ENCODE results near the gene RNF167. TPM values are rescaled to one million over a fixed set of nuclear protein-coding genes. Genes with fewer than 3 reads are reported as not detected.

RNF167 gene
- total and polyA plus RNA-seq, 2 donors (not counting 3 experiments of a cell fraction or from before 2014, with no cell fraction given) = 60.2 to 87.6 TPM

DNA sequence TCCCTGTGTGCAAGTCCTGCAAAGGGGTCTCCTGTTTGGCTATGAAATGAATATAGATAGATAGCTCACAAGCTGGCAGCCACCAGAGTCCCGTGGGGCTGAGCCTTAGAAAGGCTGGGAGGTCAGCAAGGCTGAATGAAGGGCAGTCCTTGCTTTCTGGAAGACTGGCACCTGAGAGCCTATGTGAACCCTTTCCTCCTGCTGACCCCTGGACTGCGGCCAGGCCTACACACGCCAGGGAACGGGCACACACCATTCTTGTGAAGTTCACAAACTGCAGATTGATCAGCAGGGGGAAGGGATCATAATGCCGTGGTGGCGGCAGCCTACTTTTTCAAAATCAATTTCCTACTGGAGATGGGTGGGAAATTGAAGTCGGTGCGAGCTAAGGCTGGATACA is 41.7 kb upstream of the RNF167 start:
- H3K9ac ChIP-seq (replicated peaks; ENCODE audit: extremely low read depth, insufficient read depth, low read length) = no peak overlapping the region
- FAIRE-seq (no peak), DNase-seq (ENCODE audit: low read depth, low spot score) (no peak)
- ChIA-PET CTCF (interaction anchor here (2.3 to 2.4 kb wide), 2 partner anchors 11 to 108 kb away, joined by 9 read pairs; no protein-coding TSS in a partner anchor), POLR2A (no interaction called here)
- peaks cover 0 to 37% of the 10 kb centered on the region in 2 experiments for H3K36me3 ChIP-seq (ENCODE audit: control insufficient read depth in 2 of 2, extremely low read depth in 1 of 2, insufficient read depth in 2 of 2, low read length in 2 of 2)
- no peak overlapping the region for H3K27ac ChIP-seq (ENCODE audit: insufficient read depth, low read depth, low read length)
- no peak overlapping the region for H3K4me2 ChIP-seq (ENCODE audit: insufficient read depth, low read length)
- no peaks in the 10 kb centered on the region for H3K9me3 ChIP-seq (replicated peaks; ENCODE audit: control insufficient read depth, insufficient read depth, low read length)
- no peak for TF ChIP-seq EZH2 (IDR thresholded peaks at IDR 0.05; ENCODE audit: borderline replicate concordance, low read depth, low read length, severe bottlenecking)
- no peak for TF ChIP-seq JUN (IDR thresholded peaks at IDR 0.05; ENCODE audit: borderline replicate concordance, insufficient read depth, insufficient read length, low read depth)
- no peak for TF ChIP-seq FOS (IDR thresholded peaks at IDR 0.05; ENCODE audit: borderline replicate concordance, insufficient read depth, low read length)
- no peak for TF ChIP-seq POLR2AphosphoS5 (IDR thresholded peaks at IDR 0.05; ENCODE audit: insufficient read depth, low read depth, low read length)
- TF ChIP-seq, protein P1, sequence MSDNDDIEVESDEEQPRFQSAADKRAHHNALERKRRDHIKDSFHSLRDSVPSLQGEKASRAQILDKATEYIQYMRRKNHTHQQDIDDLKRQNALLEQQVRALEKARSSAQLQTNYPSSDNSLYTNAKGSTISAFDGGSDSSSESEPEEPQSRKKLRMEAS (IDR thresholded peaks at IDR 0.05; ENCODE audit: insufficient read depth, insufficient read length) = no peak
- TF ChIP-seq POLR2A (IDR thresholded peaks at IDR 0.05; ENCODE audit: low read depth, low read length) = no peak
- no peak for TF ChIP-seq MYC (IDR thresholded peaks at IDR 0.05; ENCODE audit: low read depth, low read length)
- no peak for TF ChIP-seq GATA2 (IDR thresholded peaks at IDR 0.05; ENCODE audit: insufficient read depth, insufficient read length, low read depth, low read length)
- TF ChIP-seq, protein P2, sequence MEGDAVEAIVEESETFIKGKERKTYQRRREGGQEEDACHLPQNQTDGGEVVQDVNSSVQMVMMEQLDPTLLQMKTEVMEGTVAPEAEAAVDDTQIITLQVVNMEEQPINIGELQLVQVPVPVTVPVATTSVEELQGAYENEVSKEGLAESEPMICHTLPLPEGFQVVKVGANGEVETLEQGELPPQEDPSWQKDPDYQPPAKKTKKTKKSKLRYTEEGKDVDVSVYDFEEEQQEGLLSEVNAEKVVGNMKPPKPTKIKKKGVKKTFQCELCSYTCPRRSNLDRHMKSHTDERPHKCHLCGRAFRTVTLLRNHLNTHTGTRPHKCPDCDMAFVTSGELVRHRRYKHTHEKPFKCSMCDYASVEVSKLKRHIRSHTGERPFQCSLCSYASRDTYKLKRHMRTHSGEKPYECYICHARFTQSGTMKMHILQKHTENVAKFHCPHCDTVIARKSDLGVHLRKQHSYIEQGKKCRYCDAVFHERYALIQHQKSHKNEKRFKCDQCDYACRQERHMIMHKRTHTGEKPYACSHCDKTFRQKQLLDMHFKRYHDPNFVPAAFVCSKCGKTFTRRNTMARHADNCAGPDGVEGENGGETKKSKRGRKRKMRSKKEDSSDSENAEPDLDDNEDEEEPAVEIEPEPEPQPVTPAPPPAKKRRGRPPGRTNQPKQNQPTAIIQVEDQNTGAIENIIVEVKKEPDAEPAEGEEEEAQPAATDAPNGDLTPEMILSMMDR (IDR thresholded peaks at IDR 0.05; ENCODE audit: extremely low read depth in 1 of 2, insufficient read depth in 1 of 2, low read depth in 1 of 2, low read length in 2 of 2) = no peak
- no peaks in the 10 kb centered on the region for H3K9me1 ChIP-seq (replicated peaks; ENCODE audit: control insufficient read depth, extremely low read depth, insufficient read depth, low read length)
- BruUV-seq (replicated peaks) = no TSS peak
- no peak overlapping the region for H3K4me3 ChIP-seq (replicated peaks in 1 of 3; ENCODE audit: insufficient read depth in 1 of 3, low read depth in 1 of 3, low read length in 3 of 3)
- peaks cover 10% of the 10 kb centered on the region for H3K4me1 ChIP-seq (ENCODE audit: control insufficient read depth, extremely low read depth, insufficient read depth, low read length)
- no peaks in the 10 kb centered on the region for H3K79me2 ChIP-seq (ENCODE audit: control insufficient read depth, insufficient read depth, low read length)
- intact Hi-C loops (cut with micrococcal nuclease) (no loop called here), dilution Hi-C loops (cut with MboI; ENCODE audit: extremely low pct_ligation_motif_present, low sequenced_read_pairs) (no loop called here)
- no peak overlapping the region for H2AFZ ChIP-seq (ENCODE audit: low read depth, low read length)
- H3K27me3 ChIP-seq (ENCODE audit: control insufficient read depth in 2 of 2, insufficient read depth in 2 of 2, low read length in 2 of 2) = no peaks in the 10 kb centered on the region
- H4K20me1 ChIP-seq (replicated peaks; ENCODE audit: control insufficient read depth, extremely low read depth, insufficient read depth, low read length) = no peaks in the 10 kb centered on the region

Measured in endothelial cell of umbilical vein (primary cell).